NCI-H187 (cell line): Measurements from ENCODE around the gene ACOT2.
"Not testable (repeated sequence)": the region's sequence is repeated elsewhere in the genome, so short reads cannot be mapped to it uniquely, and the experiment has no call there.

Experiments used
- DNase-seq, 2 experiments: peaks; one replicate each; lab custom pipeline; 2025; lab: John Stamatoyannopoulos, UW

The ACOT2 gene

GRCh38 chr14:73567951-73568885, 795 bp upstream of the ACOT2 start:
- DNase-seq = no peak

DNA sequence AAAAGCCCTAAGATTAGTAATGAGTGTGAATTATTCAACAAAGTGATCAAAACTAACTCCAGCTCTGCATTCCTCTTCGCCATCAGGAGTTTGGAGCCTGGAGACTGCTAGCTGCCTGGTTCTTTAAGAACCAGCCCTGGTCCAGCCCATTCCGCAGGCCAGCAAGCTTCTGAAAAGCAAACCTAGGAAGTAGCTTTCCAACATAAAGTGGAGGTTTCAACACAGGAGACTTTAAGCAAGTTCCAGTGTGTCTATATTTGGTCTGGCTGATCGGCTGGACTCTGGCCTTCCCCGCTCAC, 178 bp upstream of the ACOT2 start:
- not testable (repeated sequence) for DNase-seq

GRCh38 chr14:73570913-73571312, 1.9 kb downstream of the ACOT2 start:
- peak in 1 of 2 experiments; percentile 12 for DNase-seq

DNA sequence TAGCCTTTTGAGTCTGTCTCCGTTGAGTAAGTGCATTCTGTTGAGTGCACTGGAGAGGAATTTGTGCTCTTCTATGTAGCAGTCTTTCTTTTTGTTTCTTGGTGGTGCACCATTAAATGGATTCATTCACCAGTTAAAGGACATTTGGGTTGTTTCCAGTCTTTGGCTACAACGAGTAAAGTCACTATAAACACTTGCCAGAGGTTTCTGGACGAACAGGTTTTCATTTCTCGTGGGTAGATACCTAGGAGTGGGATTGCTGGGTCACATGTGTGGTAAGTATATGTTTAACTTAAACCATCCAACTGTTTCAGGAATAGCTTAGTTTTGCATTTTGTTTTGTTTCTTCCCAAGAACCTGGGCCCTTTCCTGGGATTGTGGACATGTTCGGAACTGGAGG, 4.0 kb downstream of the ACOT2 start:
- DNase-seq = not testable (repeated sequence)

GRCh38 chr14:73573740-73574139, 4.7 kb downstream of the ACOT2 start:
- not testable (repeated sequence) for DNase-seq

DNA sequence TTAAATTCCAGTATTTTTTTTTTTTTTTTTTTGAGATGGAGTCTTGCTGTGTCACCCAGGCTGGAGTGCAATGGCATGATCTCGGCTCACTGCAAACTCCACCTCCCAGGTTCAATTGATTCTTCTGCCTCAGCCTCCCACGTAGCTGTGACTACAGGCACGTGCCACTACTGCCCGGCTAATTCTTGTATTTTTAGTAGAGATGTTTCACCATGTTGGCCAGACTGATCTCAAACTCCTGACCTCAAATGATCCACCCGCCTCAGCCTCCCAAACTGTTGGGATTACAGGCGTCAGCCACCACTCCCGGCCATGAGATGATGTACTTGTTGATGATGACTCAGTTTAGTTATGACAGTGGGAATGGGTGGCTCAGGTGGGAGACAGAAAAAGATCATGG, 5.2 kb downstream of the ACOT2 start:
- DNase-seq = not testable (repeated sequence)

DNA sequence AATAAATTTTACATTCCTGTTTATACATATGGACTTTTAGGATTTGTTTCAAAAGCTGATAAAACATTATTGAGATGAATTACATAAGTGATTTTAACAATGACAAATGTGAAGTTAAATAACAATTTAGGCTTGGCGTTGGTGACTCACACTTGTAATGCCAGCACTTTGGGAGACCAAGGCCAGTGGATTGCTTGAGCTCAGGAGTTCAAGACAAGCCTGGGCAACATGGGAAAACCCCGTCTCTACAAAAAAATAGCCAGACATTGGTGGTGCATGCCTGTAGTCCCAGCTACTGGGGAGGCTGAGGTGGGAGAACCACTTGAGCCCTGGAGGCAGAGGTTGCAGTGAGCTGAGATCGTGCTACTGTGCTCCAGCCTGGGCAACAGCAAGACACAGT, 7.4 kb downstream of the ACOT2 start:
- DNase-seq = no peak

GRCh38 chr14:73577214-73577613, 8.2 kb downstream of the ACOT2 start:
- not testable (repeated sequence) for DNase-seq

DNA sequence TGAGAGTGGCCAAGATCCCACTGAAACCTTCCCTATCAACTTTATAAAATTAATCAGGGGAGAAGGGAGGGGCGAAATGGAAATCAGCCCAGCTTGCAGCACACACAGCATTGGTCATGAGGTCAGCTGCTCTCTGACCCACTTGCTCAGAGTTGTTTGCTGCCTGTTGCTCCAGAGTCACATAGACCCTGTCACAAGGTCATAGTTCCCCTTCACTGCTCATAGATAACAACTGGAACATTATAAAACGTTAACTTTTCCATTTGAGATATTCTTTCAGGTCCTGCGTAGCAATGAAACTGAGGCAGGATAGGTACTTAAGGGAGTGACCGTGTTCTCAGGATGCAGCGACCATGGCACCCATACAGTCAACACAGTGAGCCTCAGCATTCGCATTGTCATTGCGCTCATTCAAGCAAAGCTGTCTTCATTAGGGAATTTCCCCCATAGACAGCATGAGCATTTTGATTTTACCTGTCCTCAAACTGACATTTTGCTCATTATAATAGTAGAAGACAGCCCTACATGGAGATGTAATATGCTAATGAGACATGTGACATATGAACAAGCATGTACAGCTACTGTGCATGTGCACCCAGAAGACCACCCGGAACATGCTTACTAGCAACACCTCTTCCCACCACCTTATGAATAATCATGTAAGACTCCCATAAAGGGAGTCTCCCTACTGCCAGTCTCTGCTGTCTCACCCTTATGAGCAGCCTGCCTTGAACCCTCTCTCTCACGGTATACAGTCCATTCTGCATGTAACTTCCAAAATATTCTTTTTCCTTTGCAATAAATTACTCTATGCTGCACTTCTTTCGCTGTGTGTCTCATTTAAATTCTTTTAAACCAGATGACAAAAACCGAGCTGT, 13.3 kb downstream of the ACOT2 start:
- not testable (repeated sequence) for DNase-seq

GRCh38 chr14:73588695-73589094, 19.7 kb downstream of the ACOT2 start:
- DNase-seq = no peak

- no peak for DNase-seq
These were observed 20.1 kb downstream of the ACOT2 start for GRCh38 chr14:73589116-73589515.

DNA sequence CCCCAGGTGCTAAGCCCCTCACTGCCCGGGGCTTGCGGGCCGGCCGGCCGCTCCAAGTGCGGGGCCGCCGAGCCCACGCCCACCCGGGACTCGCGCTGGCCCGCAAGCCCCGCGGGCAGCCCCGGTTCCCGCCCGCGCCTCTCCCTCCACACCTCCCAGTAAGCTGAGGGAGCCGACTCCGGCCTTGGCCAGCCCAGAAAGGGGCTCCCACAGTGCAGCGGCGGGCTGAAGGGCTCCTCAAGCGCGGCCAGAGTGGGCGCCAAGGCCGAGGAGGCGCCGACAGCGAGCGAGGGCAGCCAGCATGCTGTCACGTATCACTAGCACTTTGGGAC, 21.6 kb downstream of the ACOT2 start:
- not testable (repeated sequence) for DNase-seq

GRCh38 chr14:73591690-73592449, 22.9 kb downstream of the ACOT2 start, which contains the start of gene ACOT4:
Gene ACOT4, plus strand, starts transcription at chr14:73591873. Its CDS starts 87 bp downstream, at chr14:73591960.
- no peak for DNase-seq

- DNase-seq = no peak
These were observed 25.5 kb downstream of the ACOT2 start for GRCh38 chr14:73594491-73594890.

- no peak for DNase-seq
These were observed 30.5 kb downstream of the ACOT2 start for GRCh38 chr14:73599499-73599898.

- DNase-seq = no peak
These were observed 34.0 kb downstream of the ACOT2 start for GRCh38 chr14:73602994-73603393.

DNA sequence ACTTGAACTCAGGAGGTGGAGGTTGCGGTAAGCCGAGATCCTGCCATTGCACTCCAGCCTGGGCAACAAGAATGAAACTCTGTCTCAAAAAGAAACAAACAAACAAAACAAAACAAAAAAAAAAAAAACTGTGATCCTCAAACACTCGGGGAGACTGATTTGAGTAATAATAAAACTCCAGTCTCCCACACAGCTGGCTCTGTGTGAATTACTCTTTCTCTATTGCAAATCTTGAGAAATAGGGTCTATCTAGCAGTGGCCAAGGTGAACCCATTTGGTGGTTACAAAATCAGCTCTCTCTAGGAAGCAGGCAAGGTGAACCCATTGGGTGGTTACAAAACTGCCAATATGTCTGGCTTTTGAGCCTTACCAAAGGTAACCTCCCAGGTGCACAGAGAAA, 37.3 kb downstream of the ACOT2 start:
- DNase-seq = no peak

DNA sequence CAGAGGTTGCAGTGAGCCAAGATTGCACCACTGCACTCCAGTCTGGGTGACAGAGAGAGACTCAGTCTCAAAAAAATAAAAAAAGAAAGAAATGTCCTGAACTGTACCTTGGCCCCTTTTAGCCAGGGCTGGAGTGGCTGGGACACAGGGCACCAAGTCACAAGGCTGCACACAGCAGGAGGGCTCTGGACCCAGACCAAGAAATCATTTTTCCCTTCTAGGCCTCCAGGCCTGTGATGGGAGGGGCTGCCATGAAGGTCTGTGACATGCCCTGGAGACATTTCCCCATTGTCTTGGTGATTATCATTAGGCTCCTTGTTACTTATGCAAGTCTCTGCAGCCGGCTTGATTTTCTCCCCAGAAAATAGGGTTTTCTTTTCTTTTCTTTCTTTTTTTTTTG, 38.2 kb downstream of the ACOT2 start:
- DNase-seq = no peak

GRCh38 chr14:73610687-73611086, 41.7 kb downstream of the ACOT2 start:
- no peak for DNase-seq

DNA sequence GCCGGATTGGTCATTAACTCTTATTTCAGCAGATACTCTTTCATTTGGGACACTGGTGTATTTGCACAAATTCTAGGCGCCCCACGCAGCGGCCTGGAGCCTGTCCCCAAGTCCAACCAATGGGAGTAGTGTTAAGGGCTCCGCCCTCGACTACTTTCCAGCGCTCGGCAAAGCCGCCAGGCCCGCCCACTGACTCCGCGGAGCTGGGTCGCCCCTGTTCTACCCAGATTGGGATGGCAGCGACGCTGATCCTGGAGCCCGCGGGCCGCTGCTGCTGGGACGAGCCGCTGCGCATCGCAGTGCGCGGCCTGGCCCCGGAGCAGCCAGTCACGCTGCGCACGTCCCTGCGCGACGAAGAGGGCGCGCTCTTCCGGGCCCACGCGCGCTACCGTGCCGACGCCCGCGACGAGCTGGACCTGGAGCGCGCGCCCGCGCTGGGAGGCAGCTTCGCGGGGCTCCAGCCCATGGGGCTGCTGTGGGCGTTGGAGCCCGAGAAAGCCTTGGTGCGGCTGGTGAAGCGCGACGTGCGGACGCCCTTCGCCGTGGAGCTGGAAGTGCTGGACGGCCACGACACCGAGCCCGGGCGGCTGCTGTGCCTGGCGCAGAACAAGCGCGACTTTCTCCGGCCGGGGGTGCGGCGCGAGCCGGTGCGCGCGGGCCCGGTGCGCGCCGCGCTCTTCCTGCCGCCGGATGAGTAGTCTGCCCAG, 43.5 kb downstream of the ACOT2 start, which contains the start of gene ACOT6:
Gene ACOT6, plus strand, starts transcription at position 179 of the 707 bp plus-strand sequence. Its CDS starts 55 bp downstream, at position 234.
- DNase-seq = no peak

DNA sequence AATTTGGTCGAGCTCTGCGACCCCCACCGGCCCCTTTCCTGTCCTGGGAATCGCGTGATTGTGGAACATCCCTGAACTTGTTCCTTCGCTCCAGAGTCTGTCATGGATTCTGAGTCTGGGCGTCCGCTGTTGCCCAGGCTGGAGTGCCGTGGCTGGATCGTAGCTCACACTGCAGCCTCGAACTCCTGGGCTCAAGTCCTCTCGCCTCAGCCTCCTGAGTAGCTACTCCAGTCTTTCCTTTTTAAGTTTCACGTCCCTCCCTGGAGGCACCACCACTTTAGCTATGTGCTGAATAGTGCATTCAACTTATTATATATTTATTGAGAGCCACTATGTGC, 44.0 kb downstream of the ACOT2 start:
- DNase-seq = no peak
